ENCODE data around the gene FLG2.
"Not testable (repeated sequence)": the region's sequence is repeated elsewhere in the genome, so short reads cannot be mapped to it uniquely, and the experiment has no call there.

Gene FLG2

GRCh38 chr1:152309955-152310354 lies 49.9 kb downstream of the FLG2 start:
- no peak for DNase-seq

- DNase-seq, result not testable (repeated sequence)
Measured at GRCh38 chr1:152309320-152309901, 50.4 kb downstream of the FLG2 start.

DNA sequence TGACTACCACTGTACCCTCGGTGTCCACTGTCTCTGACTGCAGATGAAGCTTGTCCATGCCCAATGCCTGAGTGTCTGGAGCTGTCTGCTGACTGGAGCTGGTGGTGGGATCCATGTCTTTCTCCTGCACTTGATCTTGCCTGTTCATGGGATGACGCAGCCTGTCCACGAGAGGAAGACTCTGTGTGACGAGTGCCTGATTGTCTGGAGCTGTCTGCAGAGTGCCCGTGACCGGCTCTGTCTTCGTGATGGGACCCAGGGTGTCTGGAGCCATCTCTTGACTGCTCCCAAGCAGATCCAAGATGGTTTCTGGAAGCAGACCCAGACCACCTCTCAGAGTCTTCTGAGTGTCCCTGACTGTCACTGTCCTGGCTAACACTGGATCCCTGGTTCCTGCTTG lies 51.0 kb downstream of the FLG2 start:
- not testable (repeated sequence) for DNase-seq

DNA sequence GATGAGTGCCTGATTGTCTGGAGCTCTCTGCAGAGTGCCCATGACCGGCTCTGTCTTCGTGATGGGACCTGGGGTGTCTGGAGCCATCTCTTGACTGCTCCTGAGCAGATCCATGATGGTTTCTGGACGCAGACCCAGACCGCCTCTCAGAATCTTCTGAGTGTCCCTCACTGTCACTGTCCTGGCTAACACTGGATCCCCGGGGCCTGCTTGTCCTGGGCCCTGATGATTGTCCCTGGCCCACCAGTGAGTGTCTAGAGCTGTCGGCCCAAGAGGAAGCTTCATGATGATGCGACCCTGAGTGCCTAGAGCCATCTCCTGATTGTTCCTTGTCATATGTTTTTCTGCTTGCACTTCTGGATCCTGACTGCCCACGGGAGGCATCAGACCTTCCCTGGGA lies 51.8 kb downstream of the FLG2 start:
- DNase-seq, result not testable (repeated sequence)

DNA sequence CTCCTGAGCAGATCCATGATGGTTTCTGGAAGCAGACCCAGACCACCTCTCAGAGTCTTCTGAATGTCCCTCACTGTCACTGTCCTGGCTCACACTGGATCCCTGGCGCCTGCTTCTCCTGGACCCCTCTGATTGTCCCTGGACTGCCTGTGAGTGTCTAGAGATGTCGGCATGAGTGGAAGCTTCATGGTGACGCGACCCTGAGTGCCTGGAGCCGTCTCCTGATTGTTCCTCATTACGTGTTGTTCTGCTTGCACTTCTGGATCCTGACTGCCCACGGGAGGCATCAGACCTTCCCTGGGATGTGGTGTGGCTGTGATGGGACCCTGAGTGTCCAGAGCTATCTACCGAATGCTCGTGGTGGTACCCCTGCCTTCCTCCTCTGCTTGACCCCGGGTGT lies 53.7 kb downstream of the FLG2 start:
- not testable (repeated sequence) for DNase-seq

DNA sequence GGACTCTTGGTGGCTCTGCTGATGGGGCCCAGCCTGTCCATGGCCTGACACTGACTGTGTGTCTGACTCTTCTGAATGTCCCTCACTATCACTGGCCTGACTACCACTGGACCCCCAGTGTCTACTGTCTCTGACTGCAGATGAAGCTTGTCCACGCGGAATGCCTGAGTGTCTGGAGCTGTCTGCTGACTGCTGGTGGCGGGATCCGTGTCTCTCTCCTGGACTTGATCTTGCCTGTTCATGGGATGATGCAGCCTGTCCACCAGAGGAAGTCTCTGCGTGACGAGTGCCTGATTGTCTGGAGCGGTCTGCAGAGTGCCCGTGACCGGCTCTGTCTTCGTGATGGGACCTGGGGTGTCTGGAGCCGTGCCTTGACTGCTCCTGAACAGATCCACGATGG lies 55.0 kb downstream of the FLG2 start:
- DNase-seq, result not testable (repeated sequence)

DNA sequence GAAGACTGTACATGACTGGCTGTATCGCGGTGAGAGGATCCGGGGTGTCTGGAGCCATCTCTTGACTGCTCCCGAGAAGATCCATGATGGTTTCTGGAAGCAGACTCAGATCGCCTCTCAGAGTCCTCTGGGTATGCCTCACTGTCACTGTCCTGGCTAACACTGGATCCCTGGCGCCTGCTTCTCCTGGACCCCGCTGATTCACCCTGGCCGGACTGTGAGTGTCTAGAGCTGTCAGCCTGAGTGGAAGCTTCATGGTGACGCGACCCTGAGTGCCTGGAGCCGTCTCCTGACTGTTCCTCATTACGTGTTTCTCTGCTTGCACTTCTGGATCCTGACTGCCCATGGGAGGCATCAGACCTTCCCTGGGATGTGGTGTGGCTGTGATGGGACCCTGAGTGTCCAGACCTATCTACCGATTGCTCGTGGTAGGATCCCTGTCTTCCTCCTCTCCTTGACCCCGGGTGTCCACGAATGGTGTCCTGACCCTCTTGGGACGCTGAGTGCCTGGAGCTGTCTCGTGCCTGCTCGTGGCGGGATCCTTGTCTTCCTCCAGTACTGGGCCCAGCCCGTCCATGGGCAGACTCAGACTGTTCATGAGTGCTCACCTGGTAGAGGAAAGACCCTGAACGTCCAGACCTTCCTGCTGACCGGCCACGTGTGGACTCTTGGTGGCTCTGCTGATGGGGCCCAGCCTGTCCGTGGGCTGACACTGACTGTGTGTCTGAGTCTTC lies 56.5 kb downstream of the FLG2 start:
- not testable (repeated sequence) for DNase-seq

Data from activated CD4-positive, CD25-positive, alpha-beta regulatory T cell (primary cell).